K562 (cell line): Measurements from ENCODE around the gene SLC8A1.

Source experiments
- RAD21 ChIP-seq, 2 experiments: fragments of 250-450 bp in 1 of 2; fragments of 450-650 bp in 1 of 2; sonication (Bioruptor Pico) in 1 of 2; formaldehyde crosslinking in 1 of 2; IDR thresholded peaks in 1 of 2; conservative IDR thresholded peaks in 1 of 2; 2 replicates each; pipeline versions ENCODE4 v1.4.0 to v1.8.0; 2020 to 2022; ENCODE audit warnings: mild to moderate bottlenecking in 2 of 2, moderate library complexity in 1 of 2
- SAFB2 ChIP-seq: fragments of 200-400 bp; formaldehyde crosslinking; IDR thresholded peaks from 2 replicates; pipeline ENCODE4 v1.6.1; 2018; ENCODE audit warnings: borderline replicate concordance, low read length, low read depth, moderate library complexity; ENCODE audit not compliant: severe bottlenecking

DNA sequence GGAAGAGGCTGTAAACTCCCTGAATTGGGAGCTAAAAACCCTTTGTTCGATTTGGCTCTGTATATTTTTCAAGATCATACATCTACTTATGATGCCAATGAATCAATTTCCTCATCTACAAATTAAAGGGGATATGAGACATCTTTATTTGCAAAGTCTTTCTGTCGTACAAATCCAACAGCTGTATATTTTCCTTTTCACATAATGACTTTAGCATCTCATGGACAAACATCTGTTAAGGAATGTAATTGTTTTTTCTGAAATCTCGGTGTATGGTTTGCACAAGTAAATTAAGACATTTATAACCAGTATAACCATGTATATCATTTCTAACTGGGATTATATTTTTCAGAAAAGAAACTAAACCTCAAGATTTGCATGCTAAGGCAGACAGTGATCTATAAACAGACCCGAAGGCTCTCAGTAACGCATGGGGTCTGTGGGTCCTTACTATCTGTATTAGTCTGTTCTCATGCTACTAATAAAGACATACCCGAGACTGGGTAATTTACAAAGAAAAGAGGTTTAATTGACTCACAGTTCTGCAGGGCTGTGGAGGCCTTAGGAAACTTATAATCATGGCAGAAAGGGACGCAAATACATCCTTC is 130.8 kb downstream of the SLC8A1 start:
- no peak for TF ChIP-seq RAD21 (CRISPR knock-in tag; conservative IDR thresholded peaks at IDR 0.05 in 1 of 2, IDR thresholded peaks at IDR 0.05 in 1 of 2)
- no peak for TF ChIP-seq SAFB2
